K562 (cell line): ENCODE results near the gene ASS1. TPM values are rescaled to one million over a fixed set of nuclear protein-coding genes. Genes with fewer than 3 reads are reported as not detected.

Experiments used
- BACH1 ChIP-seq: fragments of 200-800 bp; sonication (Bioruptor generic); IDR thresholded peaks from 2 replicates; pipeline ENCODE4 v1.6.1; 2016; ENCODE audit warnings: missing genetic modification characterization, missing compliant biosample characterization
- CEBPB ChIP-seq: fragments of 450-650 bp; IDR thresholded peaks from 2 replicates; pipeline ENCODE4 v1.6.1; 2016; ENCODE audit warnings: missing genetic modification characterization, missing compliant biosample characterization
- ERF ChIP-seq: fragments of 450-650 bp; formaldehyde crosslinking; IDR thresholded peaks from 2 replicates; pipeline ENCODE4 v1.4.0; 2020; ENCODE audit warnings: mild to moderate bottlenecking, mixed read lengths
- FOXK2 ChIP-seq, 2 experiments: fragments of 450-650 bp; IDR thresholded peaks in 1 of 2; conservative IDR thresholded peaks in 1 of 2; 2 replicates each; pipeline ENCODE4 v1.6.1; 2016; ENCODE audit warnings: low read depth in 2 of 2, mild to moderate bottlenecking in 1 of 2
- MECOM ChIP-seq: fragments of 250-450 bp; sonication (Bioruptor Pico); IDR thresholded peaks from 2 replicates; pipeline ENCODE4 v1.8.0; 2022; ENCODE audit warnings: inconsistent platforms
- MNT ChIP-seq, 2 experiments: fragments of 450-650 bp; conservative IDR thresholded peaks; 2 replicates each; pipeline ENCODE4 v1.6.1; 2017; ENCODE audit warnings: mild to moderate bottlenecking in 2 of 2, moderate library complexity in 2 of 2
- MXD1 ChIP-seq: fragments of 250-450 bp; sonication (Bioruptor Pico); IDR thresholded peaks from 2 replicates; pipeline ENCODE4 v1.8.0; 2021; ENCODE audit warnings: borderline replicate concordance, mild to moderate bottlenecking, moderate library complexity; ENCODE audit not compliant: poor library complexity, severe bottlenecking
- MYC ChIP-seq, 2 experiments: fragments of 250-450 bp in 1 of 2; sonication (Bioruptor Pico) in 1 of 2; IDR thresholded peaks; 2 replicates each; pipeline versions ENCODE4 v1.5.1 to v1.6.1; 2012 to 2021; ENCODE audit warnings: low read depth in 2 of 2, borderline replicate concordance in 1 of 2, improper control_type of control experiment in 1 of 2, low read length in 1 of 2, mild to moderate bottlenecking in 1 of 2, moderate library complexity in 1 of 2
- PRMT5 ChIP-seq: sonication (generic); formaldehyde crosslinking; IDR thresholded peaks from 2 replicates; pipeline ENCODE4 v1.5.0; 2020; ENCODE audit warnings: missing genetic modification reagents
- PTBP1 ChIP-seq: fragments of 200-400 bp; formaldehyde crosslinking; IDR thresholded peaks from 2 replicates; pipeline ENCODE4 v1.6.1; 2017; ENCODE audit warnings: low read depth, low read length
- RHOXF2B ChIP-seq: fragments of 250-450 bp; sonication (Bioruptor Pico); conservative IDR thresholded peaks from 2 replicates; pipeline ENCODE4 v1.5.1; 2021
- SRSF9 ChIP-seq: fragments of 200-400 bp; formaldehyde crosslinking; IDR thresholded peaks from 2 replicates; pipeline ENCODE4 v1.6.1; 2017; ENCODE audit warnings: low read depth, low read length, borderline replicate concordance
- STAT5B ChIP-seq: fragments of 250-450 bp; sonication (Bioruptor Pico); IDR thresholded peaks from 2 replicates; pipeline ENCODE4 v1.8.0; 2021; ENCODE audit warnings: mild to moderate bottlenecking, inconsistent platforms
- TEAD2 ChIP-seq: fragments of 450-650 bp; IDR thresholded peaks from 2 replicates; pipeline ENCODE4 v1.6.1; 2016; ENCODE audit warnings: missing genetic modification characterization, control low read depth, missing compliant biosample characterization
- ZBTB49 ChIP-seq: sonication (generic); formaldehyde crosslinking; IDR thresholded peaks from 2 replicates; pipeline ENCODE4 v1.8.0; 2022; ENCODE audit warnings: missing genetic modification reagents, mild to moderate bottlenecking, borderline replicate concordance
- ZBTB5 ChIP-seq: fragments of 450-650 bp; IDR thresholded peaks from 2 replicates; pipeline ENCODE4 v1.6.1; 2017; ENCODE audit warnings: antibody characterized with exemption
- ZBTB9 ChIP-seq: fragments of 450-650 bp; formaldehyde crosslinking; IDR thresholded peaks from 2 replicates; pipeline ENCODE4 v1.4.0; 2020; ENCODE audit warnings: mild to moderate bottlenecking, moderate library complexity
- ZNF583 ChIP-seq: fragments of 250-450 bp; sonication (Bioruptor Pico); IDR thresholded peaks from 2 replicates; pipeline ENCODE4 v1.4.0; 2020
- polyA plus RNA-seq, 8 experiments: library from polyadenylated mRNA; depleted of rRNA in 4 of 8; stranded (reverse) in 5 of 8; unstranded in 3 of 8; fragments of >200 nt; fragmentation: Nextera tagmentation in 2 of 8; fragmentation: Illumina TruSeq in 1 of 8; extraction: Ambion mirVana in 2 of 8; extraction: Trizol in 1 of 8; gene quantifications; 2 replicates each; pipeline versions ENCODE4 v1.2.1 to v1.2.3, GENCODE V29; 2011 to 2014; ENCODE audit warnings: inconsistent platforms in 1 of 8, missing spikeins in 1 of 8
- total RNA-seq, 7 experiments: library from RNA; depleted of rRNA in 6 of 7; stranded (reverse); fragments of >200 nt in 6 of 7; fragmentation: Illumina TruSeq in 2 of 7; extraction: Trizol in 2 of 7; gene quantifications; 2 replicates each; pipeline versions ENCODE4 v1.2.1 to v1.2.3, GENCODE V29; 2011 to 2021; ENCODE audit warnings: low replicate concordance in 1 of 7

The ASS1 gene
- total and polyA plus RNA-seq, 9 of the 15 experiments (the other 6 are each of a cell fraction or from before 2014, with no cell fraction given), result 1.5 to 5.7 (median 3.7) TPM

GRCh38 chr9:130448035-130448624 lies 3.4 kb downstream of the ASS1 start (continued):
- no peak for TF ChIP-seq ZBTB49 (CRISPR knock-in tag)
- TF ChIP-seq CEBPB (tag), result peak; percentile 88
- TF ChIP-seq BACH1, result peak; percentile 51; the same call in 1 of the 2 replicates
- no peak for TF ChIP-seq PTBP1
- TF ChIP-seq ERF (CRISPR knock-in tag), result no peak
- no peak for TF ChIP-seq STAT5B (CRISPR knock-in tag)
- TF ChIP-seq MYC (IDR thresholded peaks at IDR 0.05; ENCODE audit: low read depth, low read length), result peak; percentile 98
- TF ChIP-seq MYC (CRISPR knock-in tag; IDR thresholded peaks at IDR 0.05; ENCODE audit: borderline replicate concordance, low read depth), result peak; percentile 93
- TF ChIP-seq ZBTB5, result no peak
- TF ChIP-seq ZBTB9 (CRISPR knock-in tag), result peak; percentile 37; the same call in 1 of the 2 replicates
- peak; percentile 66; the same call in 1 of the 2 replicates for TF ChIP-seq ZNF583 (CRISPR knock-in tag)
- TF ChIP-seq FOXK2 (conservative IDR thresholded peaks at IDR 0.05 in 1 of 2, IDR thresholded peaks at IDR 0.05 in 1 of 2; ENCODE audit: low read depth in 2 of 2), result no peak
- TF ChIP-seq SRSF9, result no peak
- peak; percentile 92 for TF ChIP-seq MECOM (CRISPR knock-in tag)
- TF ChIP-seq MXD1 (CRISPR knock-in tag), result peak; percentile 43
- TF ChIP-seq MNT (conservative IDR thresholded peaks at IDR 0.05), result peak in 1 of 2 experiments; percentile 45; a peak in 1 of 4 replicates
- no peak for TF ChIP-seq TEAD2 (tag)
- 0 out of 2 replicates have a peak, but pooled peaks have one; percentile 63 for TF ChIP-seq RHOXF2B (CRISPR knock-in tag)
- no peak for TF ChIP-seq PRMT5 (CRISPR knock-in tag)
